Osteoblast (primary cell): Measurements from ENCODE around the gene NEGR1. TPM values are rescaled to one million over a fixed set of nuclear protein-coding genes. Genes with fewer than 3 reads are reported as not detected.
A peak's percentile ranks its signal among the peaks of the same experiment; 100 is the strongest.

ENCODE experiments used
- DNase-seq: peaks from one replicate; pipeline ENCODE4 v3.0.0; 2011; ENCODE audit warnings: low spot score, mixed read lengths; ENCODE audit not compliant: insufficient read length; ENCODE audit errors: missing footprints
- H2AFZ ChIP-seq: 2 replicates; pipeline ENCODE4 v1.6.0; 2011; ENCODE audit warnings: mild to moderate bottlenecking, low read length
- H3K27ac ChIP-seq: 2 replicates; pipeline ENCODE4 v1.5.1; 2011; ENCODE audit warnings: mild to moderate bottlenecking, low read depth, low read length, moderate library complexity
- H3K27me3 ChIP-seq: 2 replicates; pipeline ENCODE4 v1.6.0; 2012; ENCODE audit warnings: mild to moderate bottlenecking, control low read depth, inconsistent platforms, low read length, moderate library complexity; ENCODE audit not compliant: insufficient read depth
- H3K36me3 ChIP-seq: 2 replicates; pipeline ENCODE4 v1.5.1; 2011; ENCODE audit warnings: mild to moderate bottlenecking, low read length, control low read depth, moderate library complexity; ENCODE audit not compliant: insufficient read depth
- H3K4me1 ChIP-seq: 2 replicates; pipeline ENCODE4 v1.5.1; 2011; ENCODE audit warnings: mild to moderate bottlenecking, low read length, control low read depth, moderate library complexity; ENCODE audit not compliant: insufficient read depth
- H3K4me2 ChIP-seq: 2 replicates; pipeline ENCODE4 v1.6.0; 2011; ENCODE audit warnings: mild to moderate bottlenecking, low read length; ENCODE audit not compliant: insufficient read depth
- H3K4me3 ChIP-seq: fragments of 200-600 bp; sonication (generic); 3 replicates; pipeline ENCODE4 v1.5.1; 2012; ENCODE audit warnings: mild to moderate bottlenecking, low read length, inconsistent platforms; ENCODE audit not compliant: insufficient read depth
- H3K79me2 ChIP-seq: 2 replicates; pipeline ENCODE4 v1.6.0; 2012; ENCODE audit warnings: mild to moderate bottlenecking, low read length, control low read depth, inconsistent platforms; ENCODE audit not compliant: insufficient read depth
- H3K9me3 ChIP-seq: 2 replicates; pipeline ENCODE4 v1.5.1; 2011; ENCODE audit warnings: low read depth, low read length, control low read depth
- H4K20me1 ChIP-seq: 2 replicates; pipeline ENCODE4 v1.6.0; 2012; ENCODE audit warnings: mild to moderate bottlenecking, low read length, control low read depth; ENCODE audit not compliant: insufficient read depth
- total RNA-seq: library from RNA; depleted of rRNA; stranded (reverse); fragments of >200 nt; gene quantifications from 2 replicates; pipeline ENCODE4 v1.2.3, GENCODE V29; 2012
- TF ChIP-seq, protein P1 (sequence below): IDR thresholded peaks from 2 replicates; pipeline ENCODE4 v1.5.1; 2011; ENCODE audit warnings: mild to moderate bottlenecking, low read depth, low read length, moderate library complexity; ENCODE audit errors: extremely low read depth

Gene NEGR1
- total RNA-seq, 1 donor: 18.1 TPM

DNA sequence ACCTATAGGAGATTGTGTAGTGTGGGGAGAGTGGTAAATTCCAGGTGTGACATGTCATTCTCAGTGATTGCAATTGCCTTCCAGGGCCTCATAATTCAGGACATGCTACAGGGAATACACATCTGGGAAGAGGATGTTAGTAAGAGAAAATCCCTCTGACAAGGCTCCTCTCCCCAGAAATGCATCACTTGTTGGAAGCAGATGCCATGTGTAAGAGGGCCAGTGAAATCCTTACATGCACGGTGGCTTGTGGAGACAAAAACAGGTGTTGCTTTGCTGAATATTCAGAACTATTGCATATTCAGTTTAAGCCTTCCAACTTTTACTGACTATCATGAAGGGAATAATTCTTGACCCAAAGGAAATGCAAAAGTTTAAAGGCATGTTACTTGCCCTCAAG, 503.4 kb downstream of the NEGR1 start:
- no peak overlapping the region for H3K27ac ChIP-seq
- no peak for DNase-seq
- H4K20me1 ChIP-seq: no peaks in the 10 kb centered on the region
- no peak overlapping the region for H2AFZ ChIP-seq
- H3K79me2 ChIP-seq: no peaks in the 10 kb centered on the region
- no peaks in the 10 kb centered on the region for H3K4me1 ChIP-seq
- no peaks in the 10 kb centered on the region for H3K27me3 ChIP-seq
- TF ChIP-seq, protein P1, sequence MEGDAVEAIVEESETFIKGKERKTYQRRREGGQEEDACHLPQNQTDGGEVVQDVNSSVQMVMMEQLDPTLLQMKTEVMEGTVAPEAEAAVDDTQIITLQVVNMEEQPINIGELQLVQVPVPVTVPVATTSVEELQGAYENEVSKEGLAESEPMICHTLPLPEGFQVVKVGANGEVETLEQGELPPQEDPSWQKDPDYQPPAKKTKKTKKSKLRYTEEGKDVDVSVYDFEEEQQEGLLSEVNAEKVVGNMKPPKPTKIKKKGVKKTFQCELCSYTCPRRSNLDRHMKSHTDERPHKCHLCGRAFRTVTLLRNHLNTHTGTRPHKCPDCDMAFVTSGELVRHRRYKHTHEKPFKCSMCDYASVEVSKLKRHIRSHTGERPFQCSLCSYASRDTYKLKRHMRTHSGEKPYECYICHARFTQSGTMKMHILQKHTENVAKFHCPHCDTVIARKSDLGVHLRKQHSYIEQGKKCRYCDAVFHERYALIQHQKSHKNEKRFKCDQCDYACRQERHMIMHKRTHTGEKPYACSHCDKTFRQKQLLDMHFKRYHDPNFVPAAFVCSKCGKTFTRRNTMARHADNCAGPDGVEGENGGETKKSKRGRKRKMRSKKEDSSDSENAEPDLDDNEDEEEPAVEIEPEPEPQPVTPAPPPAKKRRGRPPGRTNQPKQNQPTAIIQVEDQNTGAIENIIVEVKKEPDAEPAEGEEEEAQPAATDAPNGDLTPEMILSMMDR: no peak
- H3K36me3 ChIP-seq: no peaks in the 10 kb centered on the region
- H3K4me3 ChIP-seq: no peak overlapping the region
- H3K4me2 ChIP-seq: no peak overlapping the region
- H3K9me3 ChIP-seq: no peaks in the 10 kb centered on the region

DNA sequence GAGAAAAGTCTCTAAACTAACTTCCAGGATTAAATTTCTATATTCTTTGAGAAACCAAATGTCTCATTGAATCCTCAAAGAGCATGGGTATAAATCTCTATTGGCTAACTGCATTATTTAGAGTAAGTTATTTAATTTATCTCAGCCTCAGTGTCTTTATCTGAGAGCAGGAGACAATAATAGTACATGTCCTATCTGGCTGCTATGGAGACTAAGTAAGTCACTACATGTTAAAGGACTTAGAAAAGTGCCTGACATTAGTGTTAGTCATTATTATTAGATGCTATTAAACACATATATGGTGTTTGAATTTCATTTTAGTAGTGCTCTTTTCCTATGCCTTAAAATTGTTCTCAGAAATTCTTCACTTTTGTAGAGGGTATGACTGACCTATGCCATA, 505.2 kb downstream of the NEGR1 start:
- TF ChIP-seq, protein P1: no peak
- no peak for DNase-seq
- H3K79me2 ChIP-seq: no peaks in the 10 kb centered on the region

DNA sequence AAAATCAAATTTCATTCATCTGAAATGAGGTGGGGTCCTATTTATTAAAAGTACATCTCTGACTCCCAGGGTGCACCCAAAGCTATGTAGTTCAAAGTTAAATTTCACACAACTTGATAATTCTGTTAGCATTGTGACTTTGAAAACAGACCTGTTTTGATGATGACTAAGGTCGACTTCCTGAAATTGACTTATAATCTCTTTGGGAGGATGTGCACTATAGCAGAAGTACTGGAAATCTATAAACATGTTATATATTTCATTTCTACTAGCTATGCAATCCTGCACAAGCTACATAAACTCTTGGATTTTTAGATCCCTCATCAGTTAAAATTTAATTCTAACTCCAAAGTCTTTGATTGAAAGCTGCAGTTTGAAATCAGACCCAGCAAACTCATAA, 507.6 kb downstream of the NEGR1 start:
- no peak for DNase-seq
- TF ChIP-seq, protein P1: no peak
- H3K27ac ChIP-seq: no peak overlapping the region
- H3K36me3 ChIP-seq: no peaks in the 10 kb centered on the region
- H3K4me2 ChIP-seq: no peak overlapping the region
- H3K79me2 ChIP-seq: no peaks in the 10 kb centered on the region
- H2AFZ ChIP-seq: no peak overlapping the region
- H3K9me3 ChIP-seq: no peaks in the 10 kb centered on the region
- H3K4me1 ChIP-seq: no peaks in the 10 kb centered on the region
- H3K27me3 ChIP-seq: no peaks in the 10 kb centered on the region
- H3K4me3 ChIP-seq: no peak overlapping the region
- no peaks in the 10 kb centered on the region for H4K20me1 ChIP-seq

More for the DNA sequence above, 505.2 kb downstream of the NEGR1 start:
- H3K4me3 ChIP-seq: no peak overlapping the region
- H3K9me3 ChIP-seq: no peaks in the 10 kb centered on the region
- H4K20me1 ChIP-seq: no peaks in the 10 kb centered on the region
- H3K4me1 ChIP-seq: no peaks in the 10 kb centered on the region
- no peak overlapping the region for H2AFZ ChIP-seq
- no peaks in the 10 kb centered on the region for H3K36me3 ChIP-seq
- no peak overlapping the region for H3K27ac ChIP-seq
- H3K27me3 ChIP-seq: no peaks in the 10 kb centered on the region
- no peak overlapping the region for H3K4me2 ChIP-seq

DNA sequence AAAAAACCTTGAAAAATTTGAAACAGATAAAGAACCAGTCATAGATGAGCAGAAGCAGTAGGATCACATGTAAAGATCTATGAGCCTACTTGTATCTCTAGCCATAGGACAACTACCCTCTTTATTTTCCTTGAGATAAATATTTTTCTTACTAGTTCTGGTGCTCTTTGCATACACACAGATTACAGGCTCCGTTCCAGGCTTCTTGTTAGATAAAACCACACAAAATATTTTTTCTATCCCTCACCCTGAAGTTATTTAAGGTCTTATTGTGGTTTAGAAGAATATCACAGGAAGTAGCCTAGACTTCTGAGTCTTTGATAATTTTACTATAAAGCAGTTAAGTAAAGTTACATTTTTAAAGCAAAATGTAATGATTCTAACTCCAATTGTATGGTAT, 512.2 kb downstream of the NEGR1 start:
- Histone ChIP-seq H3K27me3 (no peaks in the 10 kb centered on the region), H3K4me1 (no peaks in the 10 kb centered on the region), H3K79me2 (no peaks in the 10 kb centered on the region), H3K27ac (no peak overlapping the region), H4K20me1 (no peaks in the 10 kb centered on the region), H3K36me3 (no peaks in the 10 kb centered on the region), H3K9me3 (no peaks in the 10 kb centered on the region), H3K4me2 (no peak overlapping the region), H3K4me3 (no peak overlapping the region), H2AFZ (no peak overlapping the region)
- TF ChIP-seq, protein P1: no peak
- DNase-seq: peak; percentile 58
